B cell (primary cell): ENCODE measurements around the gene TRIM62. TPM values are rescaled to one million over a fixed set of nuclear protein-coding genes. Genes with fewer than 3 reads are reported as not detected.

Source experiments
- ATAC-seq: fragments of 200-7000 bp; cut with Tn5 transposase; one replicate; pipeline ENCODE4 v1.10.0; 2021; ENCODE audit warnings: low read depth, mild to moderate bottlenecking, moderate number of reproducible peaks, moderate library complexity
- CTCF ChIA-PET: fragments of 350-600 bp; sonication (Branson Sonifier 250); formaldehyde crosslinking; loops from one replicate; lab custom pipeline; 2021; ENCODE audit warnings: antibody characterized with exemption, inconsistent platforms; lab: Charles Lee
- POLR2A ChIA-PET: fragments of 350-600 bp; sonication (Branson Sonifier 250); formaldehyde crosslinking; loops from one replicate; lab custom pipeline; 2021; ENCODE audit warnings: antibody characterized with exemption; lab: Charles Lee
- DNase-seq: peaks from one replicate; pipeline ENCODE4 v3.0.0; 2013
- H2AFZ ChIP-seq: 2 replicates; pipeline ENCODE4 v1.6.1; 2012; ENCODE audit warnings: mild to moderate bottlenecking, low read depth, low read length; ENCODE audit not compliant: insufficient read depth, poor library complexity, severe bottlenecking
- H3K27ac ChIP-seq, 2 donors: 1 replicate in 1 of 2; 2 replicates in 1 of 2; pipeline ENCODE4 v1.5.1; 2012 to 2013; ENCODE audit warnings: low read length in 2 of 2, mild to moderate bottlenecking in 2 of 2, moderate library complexity in 1 of 2
- H3K27me3 ChIP-seq, 4 experiments: fragments of 200-600 bp in 1 of 4; sonication (generic) in 1 of 4; replicated peaks in 1 of 4; 1 replicate in 2 of 4; 2 replicates in 2 of 4; pipeline versions ENCODE4 v1.6.1 to v1.7.0; 2013 to 2016; ENCODE audit warnings: low read length in 3 of 4, mild to moderate bottlenecking in 2 of 4, mixed read lengths in 1 of 4, moderate library complexity in 1 of 4; ENCODE audit not compliant: insufficient read depth in 4 of 4, control insufficient read depth in 3 of 4; ENCODE audit errors: control extremely low read depth in 1 of 4
- H3K36me3 ChIP-seq, 2 experiments: replicated peaks in 1 of 2; 1 replicate in 1 of 2; 2 replicates in 1 of 2; pipeline versions ENCODE4 v1.6.1 to v1.7.1; 2013; ENCODE audit warnings: low read length in 1 of 2; ENCODE audit not compliant: insufficient read depth in 2 of 2, control insufficient read depth in 1 of 2; ENCODE audit errors: control extremely low read depth in 1 of 2, extremely low read depth in 1 of 2
- H3K4me1 ChIP-seq, 2 donors: fragments of 200-600 bp in 1 of 2; sonication (generic) in 1 of 2; 1 replicate in 1 of 2; 2 replicates in 1 of 2; pipeline versions ENCODE4 v1.5.1 to v1.6.1; 2013 to 2017; ENCODE audit warnings: low read length in 2 of 2; ENCODE audit not compliant: control insufficient read depth in 2 of 2, insufficient read depth in 2 of 2
- H3K4me2 ChIP-seq: replicated peaks from 2 replicates; pipeline ENCODE3; 2012; ENCODE audit warnings: mild to moderate bottlenecking, low read depth, low read length; ENCODE audit not compliant: poor library complexity, severe bottlenecking
- H3K4me3 ChIP-seq, 5 experiments: fragments of 200-600 bp in 1 of 5; sonication (generic) in 1 of 5; 1 replicate in 3 of 5; 2 replicates in 2 of 5; pipeline versions ENCODE4 v1.5.1 to v1.7.0; 2011 to 2016; ENCODE audit warnings: low read length in 4 of 5, mild to moderate bottlenecking in 4 of 5, low read depth in 2 of 5, control low read depth in 1 of 5, moderate library complexity in 1 of 5; ENCODE audit not compliant: insufficient read depth in 1 of 5; ENCODE audit errors: control extremely low read depth in 1 of 5, extremely low read depth in 1 of 5
- H3K79me2 ChIP-seq: fragments of 200-600 bp; sonication (generic); one replicate; pipeline ENCODE4 v1.6.0; 2016; ENCODE audit warnings: low read length; ENCODE audit not compliant: control insufficient read depth, insufficient read depth
- H3K9ac ChIP-seq: fragments of 200-600 bp; sonication (generic); 2 replicates; pipeline ENCODE4 v1.6.1; 2017; ENCODE audit warnings: mild to moderate bottlenecking, low read length, moderate library complexity
- H3K9me3 ChIP-seq, 3 donors: one replicate each; pipeline versions ENCODE4 v1.6.1 to v1.7.1; 2013; ENCODE audit warnings: low read length in 2 of 3; ENCODE audit not compliant: control insufficient read depth in 2 of 3, insufficient read depth in 1 of 3; ENCODE audit errors: control extremely low read depth in 1 of 3
- H4K20me1 ChIP-seq: 2 replicates; pipeline ENCODE4 v1.6.0; 2012; ENCODE audit warnings: mild to moderate bottlenecking, low read length; ENCODE audit not compliant: insufficient read depth, control insufficient read depth, poor library complexity, severe bottlenecking
- H3K27ac Mint-ChIP-seq: one replicate; pipeline ENCODE4 v1.8.0; 2021; ENCODE audit warnings: mixed read lengths
- H3K27me3 Mint-ChIP-seq: one replicate; pipeline ENCODE4 v1.8.0; 2021; ENCODE audit warnings: mixed read lengths
- H3K4me1 Mint-ChIP-seq: one replicate; pipeline ENCODE4 v1.8.0; 2021; ENCODE audit warnings: mixed read lengths
- H3K4me3 Mint-ChIP-seq: one replicate; pipeline ENCODE4 v1.8.0; 2021; ENCODE audit warnings: mixed read lengths
- H3K9me3 Mint-ChIP-seq: one replicate; pipeline ENCODE4 v1.8.0; 2022; ENCODE audit warnings: mixed read lengths; ENCODE audit not compliant: insufficient read depth
- CTCF ChIP-seq: fragments of 200-600 bp; IDR thresholded peaks from one replicate; pipeline ENCODE4 v1.8.0; 2022; ENCODE audit warnings: antibody characterized with exemption, mild to moderate bottlenecking
- EZH2 ChIP-seq: IDR thresholded peaks from 2 replicates; pipeline ENCODE4 v1.6.1; 2012; ENCODE audit warnings: borderline replicate concordance, low read depth, mild to moderate bottlenecking, moderate library complexity, low read length; ENCODE audit not compliant: insufficient read depth, poor library complexity, severe bottlenecking
- WGBS: methylation state at CpG from one replicate; pipeline ENCODE4 v1.1.5; 2013; ENCODE audit warnings: missing lambda C conversion rate; ENCODE audit not compliant: insufficient coverage; 5-methylcytosine and 5-hydroxymethylcytosine counted together
- intact Hi-C: fragments of 100-400 bp; cut with micrococcal nuclease; formaldehyde crosslinking; loops from one replicate; pipeline ENCODE4 v1.10.0; 2022
- polyA plus RNA-seq: library from polyadenylated mRNA; depleted of rRNA; stranded (reverse); fragments of >200 nt; gene quantifications from 2 replicates; pipeline ENCODE4 v1.2.3, GENCODE V29; 2012
- total RNA-seq, 2 donors: library from RNA; stranded (reverse); fragments of 120-200 nt in 1 of 2; gene quantifications; 1 replicate in 1 of 2; 2 replicates in 1 of 2; pipeline versions ENCODE4 v1.2.3 to v1.2.4, GENCODE V29; 2013 to 2022

TRIM62 gene
- total and polyA plus RNA-seq, 2 donors (not counting 1 experiment from before 2014, with no cell fraction given) = 10.7 to 24.1 TPM

DNA sequence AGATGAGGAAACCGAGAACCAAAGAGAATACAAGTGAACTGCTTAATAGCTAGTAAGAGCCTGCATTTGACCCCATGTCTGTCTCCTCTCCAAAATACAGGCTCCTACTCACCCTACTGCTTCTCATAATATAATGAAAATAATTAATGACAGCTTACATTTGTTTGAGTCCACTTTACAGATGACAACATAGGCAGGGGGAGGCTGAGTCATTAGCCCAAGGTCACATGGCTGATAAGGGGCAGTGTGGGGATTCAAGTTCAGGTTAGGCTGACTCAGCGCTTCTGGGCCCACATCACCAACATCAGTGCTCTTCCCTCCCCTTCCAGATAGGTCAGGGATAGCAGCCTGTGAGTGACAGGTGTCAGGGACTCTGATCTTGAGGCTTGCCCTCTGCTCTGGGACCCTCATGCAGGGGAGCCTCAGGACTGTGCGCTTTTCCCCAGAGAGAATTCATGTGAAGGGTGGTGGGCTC, 84.7 kb downstream of the TRIM62 start:
- H3K27me3 ChIP-seq = no peaks in the 10 kb centered on the region
- peaks cover 4 to 10% of the 10 kb centered on the region in 2 donors for H3K4me1 ChIP-seq
- no peaks in the 10 kb centered on the region for H3K36me3 ChIP-seq
- Mint-ChIP-seq H3K9me3 (no peaks in the 10 kb centered on the region), H3K27ac (no peak overlapping the region), H3K4me1 (peaks cover 4% of the 10 kb centered on the region), H3K27me3 (no peaks in the 10 kb centered on the region), H3K4me3 (no peak overlapping the region)
- H2AFZ ChIP-seq = no peak overlapping the region
- ChIA-PET POLR2A (no interaction called here), CTCF (interaction anchor here (0.6 to 3.3 kb wide), 4 partner anchors 13 to 184 kb away, joined by 5 to 30 read pairs (median 6); no protein-coding TSS in a partner anchor)
- no peak overlapping the region for H3K4me2 ChIP-seq
- ATAC-seq = no peak
- no peaks in the 10 kb centered on the region for H3K9me3 ChIP-seq
- TF ChIP-seq CTCF = no peak
- TF ChIP-seq EZH2 = no peak
- no peak overlapping the region for H3K9ac ChIP-seq
- WGBS = 100% methylated on average over 1 of the region's 3 CpGs
- no peaks in the 10 kb centered on the region for H4K20me1 ChIP-seq
- no peak overlapping the region for H3K27ac ChIP-seq
- no peak for DNase-seq
- intact Hi-C loops = no loop called here
- no peaks in the 10 kb centered on the region for H3K79me2 ChIP-seq
- no peak overlapping the region for H3K4me3 ChIP-seq

- Mint-ChIP-seq H3K9me3 (no peaks in the 10 kb centered on the region), H3K27me3 (no peaks in the 10 kb centered on the region), H3K4me1 (peaks cover 4% of the 10 kb centered on the region), H3K27ac (no peak overlapping the region), H3K4me3 (no peak overlapping the region)
- no peak overlapping the region for H3K4me3 ChIP-seq
- H3K9ac ChIP-seq = no peak overlapping the region
- no peak overlapping the region for H2AFZ ChIP-seq
- no peak overlapping the region for H3K27ac ChIP-seq
- no peaks in the 10 kb centered on the region for H3K36me3 ChIP-seq
- H3K79me2 ChIP-seq = no peaks in the 10 kb centered on the region
- no peaks in the 10 kb centered on the region for H3K9me3 ChIP-seq
- no peaks in the 10 kb centered on the region for H4K20me1 ChIP-seq
- no peaks in the 10 kb centered on the region for H3K27me3 ChIP-seq
- no peak for DNase-seq
- no peak for ATAC-seq
- intact Hi-C loops = no loop called here
- H3K4me2 ChIP-seq = no peak overlapping the region
- CTCF ChIA-PET = interaction anchor here (0.6 to 3.3 kb wide), 7 partner anchors 11 to 183 kb away, joined by 5 to 30 read pairs (median 6); no protein-coding TSS in a partner anchor
- 98% methylated on average over 6 of the region's 7 CpGs for WGBS
- POLR2A ChIA-PET = no interaction called here
- no peak for TF ChIP-seq EZH2
- TF ChIP-seq CTCF = no peak
- H3K4me1 ChIP-seq = peaks cover 4 to 10% of the 10 kb centered on the region in 2 donors
Measured at GRCh38 chr1:33096363-33097005, 85.4 kb downstream of the TRIM62 start.
